K562 (cell line): ENCODE measurements around the gene KLHDC7B. TPM values are rescaled to one million over a fixed set of nuclear protein-coding genes. Genes with fewer than 3 reads are reported as not detected.
A peak's percentile ranks its signal among the peaks of the same experiment; 100 is the strongest.

ENCODE experiments used
- ETS1 ChIP-seq: conservative IDR thresholded peaks from 2 replicates; pipeline ENCODE4 v1.6.1; 2011; ENCODE audit warnings: low read depth, mild to moderate bottlenecking, low read length; ENCODE audit not compliant: control insufficient read depth
- FUS ChIP-seq: fragments of 200-400 bp; formaldehyde crosslinking; optimal IDR thresholded peaks from 2 replicates; pipeline ENCODE3; 2017; ENCODE audit warnings: low read depth, low read length
- GABPA ChIP-seq: fragments of 200-800 bp; sonication (Bioruptor generic); conservative IDR thresholded peaks from 2 replicates; pipeline ENCODE4 v1.6.1; 2016; ENCODE audit warnings: low read depth, missing genetic modification characterization, missing compliant biosample characterization
- NCOA6 ChIP-seq: fragments of 450-650 bp; IDR thresholded peaks from 2 replicates; pipeline ENCODE4 v1.6.1; 2017; ENCODE audit warnings: mild to moderate bottlenecking
- NR2C2 ChIP-seq, 2 experiments: fragments of 200-800 bp in 1 of 2; sonication (Bioruptor generic) in 1 of 2; sonication (generic) in 1 of 2; formaldehyde crosslinking in 1 of 2; IDR thresholded peaks; 2 replicates each; pipeline versions ENCODE4 v1.6.1 to v1.8.0; 2016 to 2022; ENCODE audit warnings: mild to moderate bottlenecking in 1 of 2, missing compliant biosample characterization in 1 of 2, missing genetic modification characterization in 1 of 2, missing genetic modification reagents in 1 of 2
- RBM25 ChIP-seq: fragments of 200-400 bp; formaldehyde crosslinking; IDR thresholded peaks from 2 replicates; pipeline ENCODE4 v1.6.1; 2018; ENCODE audit warnings: low read length, low read depth, moderate library complexity; ENCODE audit not compliant: severe bottlenecking
- TCFL5 ChIP-seq: fragments of 250-450 bp; sonication (Bioruptor Pico); conservative IDR thresholded peaks from 2 replicates; pipeline ENCODE4 v1.6.1; 2021; ENCODE audit warnings: mild to moderate bottlenecking, moderate library complexity, matching md5 sums
- ZNF592 ChIP-seq: fragments of 450-650 bp; IDR thresholded peaks from 2 replicates; pipeline ENCODE4 v1.6.1; 2017; ENCODE audit warnings: antibody characterized with exemption, mild to moderate bottlenecking
- ZNF639 ChIP-seq, 2 experiments: fragments of 200-800 bp in 1 of 2; sonication (Bioruptor generic) in 1 of 2; sonication (generic) in 1 of 2; formaldehyde crosslinking in 1 of 2; IDR thresholded peaks in 1 of 2; conservative IDR thresholded peaks in 1 of 2; 2 replicates each; pipeline versions ENCODE4 v1.5.0 to v1.6.1; 2016 to 2020; ENCODE audit warnings: missing compliant biosample characterization in 1 of 2, missing genetic modification characterization in 1 of 2, missing genetic modification reagents in 1 of 2
- ZNF740 ChIP-seq, 3 experiments: fragments of 200-800 bp in 1 of 3; sonication (Bioruptor generic) in 1 of 3; sonication (generic) in 1 of 3; formaldehyde crosslinking in 1 of 3; IDR thresholded peaks; 2 replicates each; pipeline versions ENCODE4 v1.6.1 to v1.8.0; 2016 to 2022; ENCODE audit warnings: mild to moderate bottlenecking in 2 of 3, missing compliant biosample characterization in 2 of 3, missing genetic modification characterization in 2 of 3, missing genetic modification reagents in 1 of 3
- polyA plus RNA-seq, 8 experiments: library from polyadenylated mRNA; depleted of rRNA in 4 of 8; stranded (reverse) in 5 of 8; unstranded in 3 of 8; fragments of >200 nt; fragmentation: Nextera tagmentation in 2 of 8; fragmentation: Illumina TruSeq in 1 of 8; extraction: Ambion mirVana in 2 of 8; extraction: Trizol in 1 of 8; gene quantifications; 2 replicates each; pipeline versions ENCODE4 v1.2.1 to v1.2.3, GENCODE V29; 2011 to 2014; ENCODE audit warnings: inconsistent platforms in 1 of 8, missing spikeins in 1 of 8
- total RNA-seq, 7 experiments: library from RNA; depleted of rRNA in 6 of 7; stranded (reverse); fragments of >200 nt in 6 of 7; fragmentation: Illumina TruSeq in 2 of 7; extraction: Trizol in 2 of 7; gene quantifications; 2 replicates each; pipeline versions ENCODE4 v1.2.1 to v1.2.3, GENCODE V29; 2011 to 2021; ENCODE audit warnings: low replicate concordance in 1 of 7

Gene KLHDC7B
- total and polyA plus RNA-seq, 9 of the 15 experiments (the other 6 are each of a cell fraction or from before 2014, with no cell fraction given): 0.04 to 0.22 (median 0.05) TPM; not detected in 4

GRCh38 chr22:50526108-50526833, 19.4 kb upstream of the KLHDC7B start (continued):
- TF ChIP-seq ZNF592 (peak; percentile 86), ETS1 (0 out of 2 replicates have a peak, but pooled peaks have one; percentile 20), RBM25 (peak; percentile 9), FUS (peak; percentile 3), NCOA6 (no peak), ZNF639 (CRISPR knock-in tag; conservative IDR thresholded peaks at IDR 0.05 in 1 of 2, IDR thresholded peaks at IDR 0.05 in 1 of 2) (0 out of 4 replicates have a peak, but pooled peaks of 1 of the 2 experiments have one; percentile 24), NR2C2 (CRISPR knock-in tag; IDR thresholded peaks at IDR 0.05) (no peak), NR2C2 (tag; IDR thresholded peaks at IDR 0.05) (peak; percentile 66), TCFL5 (CRISPR knock-in tag) (no peak), ZNF740 (CRISPR knock-in tag; IDR thresholded peaks at IDR 0.05) (no peak; the same call in 1 of the 2 replicates), ZNF740 (tag; IDR thresholded peaks at IDR 0.05) (peak in 1 of 2 experiments; percentile 70; a peak in 2 of 4 replicates), GABPA (tag) (peak; percentile 52; the same call in 1 of the 2 replicates)
